ENCODE data around the gene RPS6KA2. TPM values are rescaled to one million over a fixed set of nuclear protein-coding genes. Genes with fewer than 3 reads are reported as not detected.

The RPS6KA2 gene
- total RNA-seq, 1 experiment from 2014 or later = 12.3 TPM

- no peaks in the 10 kb centered on the region for H3K79me1 ChIP-seq (ENCODE audit: insufficient read depth, low read depth, low read length, poor library complexity, severe bottlenecking)
- no peak overlapping the region for H2AFZ ChIP-seq (ENCODE audit: low read length)
- no peak overlapping the region for H2AK5ac ChIP-seq (ENCODE audit: insufficient read length, low read length)
- no peak overlapping the region for H2BK5ac ChIP-seq (ENCODE audit: insufficient read length, low read length)
- peaks cover 3% of the 10 kb centered on the region; the same call in 1 of the 2 replicates for H3K79me2 ChIP-seq (ENCODE audit: insufficient read depth, low read length)
- Mint-ChIP-seq H3K27ac (no peak overlapping the region), H3K27me3 (ENCODE audit: low read depth) (peaks cover 20% of the 10 kb centered on the region), H3K36me3 (ENCODE audit: insufficient read depth in 1 of 3, low read depth in 3 of 3) (peaks cover 6 to 9% (median 8%) of the 10 kb centered on the region in 3 experiments), H3K4me3 (no peak overlapping the region), H3K4me1 (peaks cover 36 to 43% of the 10 kb centered on the region in 2 experiments), H3K9me3 (no peaks in the 10 kb centered on the region)
- no peak overlapping the region for H3K18ac ChIP-seq (ENCODE audit: insufficient read length, low read depth, low read length)
- H2BK120ac ChIP-seq (ENCODE audit: low read depth, low read length, poor library complexity, severe bottlenecking) = no peak overlapping the region
- H3K27ac ChIP-seq (ENCODE audit: insufficient read length, low read depth, low read length) = no peak overlapping the region
- no peak overlapping the region for H2BK12ac ChIP-seq (ENCODE audit: insufficient read length, low read depth, low read length)
- H4K5ac ChIP-seq (ENCODE audit: insufficient read length, low read depth, low read length) = no peak overlapping the region
- TF ChIP-seq, protein P1, sequence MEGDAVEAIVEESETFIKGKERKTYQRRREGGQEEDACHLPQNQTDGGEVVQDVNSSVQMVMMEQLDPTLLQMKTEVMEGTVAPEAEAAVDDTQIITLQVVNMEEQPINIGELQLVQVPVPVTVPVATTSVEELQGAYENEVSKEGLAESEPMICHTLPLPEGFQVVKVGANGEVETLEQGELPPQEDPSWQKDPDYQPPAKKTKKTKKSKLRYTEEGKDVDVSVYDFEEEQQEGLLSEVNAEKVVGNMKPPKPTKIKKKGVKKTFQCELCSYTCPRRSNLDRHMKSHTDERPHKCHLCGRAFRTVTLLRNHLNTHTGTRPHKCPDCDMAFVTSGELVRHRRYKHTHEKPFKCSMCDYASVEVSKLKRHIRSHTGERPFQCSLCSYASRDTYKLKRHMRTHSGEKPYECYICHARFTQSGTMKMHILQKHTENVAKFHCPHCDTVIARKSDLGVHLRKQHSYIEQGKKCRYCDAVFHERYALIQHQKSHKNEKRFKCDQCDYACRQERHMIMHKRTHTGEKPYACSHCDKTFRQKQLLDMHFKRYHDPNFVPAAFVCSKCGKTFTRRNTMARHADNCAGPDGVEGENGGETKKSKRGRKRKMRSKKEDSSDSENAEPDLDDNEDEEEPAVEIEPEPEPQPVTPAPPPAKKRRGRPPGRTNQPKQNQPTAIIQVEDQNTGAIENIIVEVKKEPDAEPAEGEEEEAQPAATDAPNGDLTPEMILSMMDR (conservative IDR thresholded peaks at IDR 0.05) = no peak
- H2BK20ac ChIP-seq (ENCODE audit: low read depth, low read length, poor library complexity, severe bottlenecking) = no peak overlapping the region
- H3K14ac ChIP-seq (ENCODE audit: insufficient read depth, low read length) = no peak overlapping the region
- no CpG with 5 or more reads among the region's 5 CpGs for WGBS (ENCODE audit: extremely low coverage, insufficient read length, low lambda C conversion rate)
- H3K4ac ChIP-seq (ENCODE audit: low read depth, low read length) = no peak overlapping the region
- H4K8ac ChIP-seq (replicated peaks; ENCODE audit: insufficient read length, low read depth, low read length) = no peak overlapping the region
- H3K23me2 ChIP-seq (ENCODE audit: insufficient read length, low read depth, low read length, poor library complexity, severe bottlenecking) = peaks cover 17% of the 10 kb centered on the region
- H3K9me3 ChIP-seq (ENCODE audit: control insufficient read depth, low read depth, low read length) = no peaks in the 10 kb centered on the region
- H3K4me2 ChIP-seq (ENCODE audit: insufficient read depth, insufficient read length, low read length) = no peak overlapping the region
- H3K23ac ChIP-seq (ENCODE audit: insufficient read length, low read depth, low read length) = no peak overlapping the region
- no peak overlapping the region for H3K56ac ChIP-seq (ENCODE audit: insufficient read length, low read depth, low read length)
- no peak overlapping the region for H3K9ac ChIP-seq (ENCODE audit: extremely low read depth, insufficient read length, low read length)
- no peak overlapping the region for H3T11ph ChIP-seq (ENCODE audit: low read length)
- H3K4me1 ChIP-seq (ENCODE audit: insufficient read depth, low read length) = peaks cover 4% of the 10 kb centered on the region; the same call in 1 of the 2 replicates
- no peaks in the 10 kb centered on the region for H4K20me1 ChIP-seq (ENCODE audit: control insufficient read depth, insufficient read depth, insufficient read length)
- H3K27me3 ChIP-seq (ENCODE audit: insufficient read depth, low read length) = peaks cover 5% of the 10 kb centered on the region; the same call in 1 of the 2 replicates
- no peak overlapping the region for H4K91ac ChIP-seq (ENCODE audit: insufficient read length, low read depth, low read length)
- no peak overlapping the region for H2BK15ac ChIP-seq (ENCODE audit: low read depth, low read length)
- DNase-seq = no peak
These were observed 3.7 kb downstream of the RPS6KA2 start for GRCh38 chr6:166623318-166623717.
